HCT116 (cell line): ENCODE measurements around the gene TSHZ1. TPM values are rescaled to one million over a fixed set of nuclear protein-coding genes. Genes with fewer than 3 reads are reported as not detected.

Experiments used
- ATAC-seq: fragments of 200-7000 bp; cut with Tn5 transposase; 2 replicates; pipeline ENCODE4 v1.9.1; 2020; ENCODE audit warnings: mild to moderate bottlenecking, moderate library complexity
- BruUV-seq: library from RNA; stranded (reverse); fragments of 400-500 nt; replicated peaks from 2 replicates; lab custom pipeline; 2021; lab: Mats Ljungman, UMichigan
- CTCF ChIA-PET: fragments of 300-600 bp; sonication (Branson Sonifier 250); formaldehyde crosslinking; loops from one replicate; lab custom pipeline; 2021; ENCODE audit warnings: antibody characterized with exemption; lab: Charles Lee
- POLR2A ChIA-PET: fragments of 300-600, 350-600 bp; sonication (Branson Sonifier 250); formaldehyde crosslinking; loops from one replicate; lab custom pipeline; 2021; ENCODE audit warnings: antibody characterized with exemption; lab: Charles Lee
- RAD21 ChIA-PET, 2 experiments: fragments of 300-600 bp; sonication (Branson Sonifier 250); formaldehyde crosslinking; loops; one replicate each; lab custom pipeline; 2023; ENCODE audit warnings: low total read pairs in 2 of 2; ENCODE audit not compliant: uncharacterized antibody in 2 of 2, unreplicated experiment in 2 of 2, low non-redundant PET in 1 of 2; lab: Charles Lee
- DNase-seq: peaks from one replicate; pipeline ENCODE4 v3.0.0-alpha.2; 2010; ENCODE audit warnings: low read depth, low spot score
- H2AFZ ChIP-seq: fragments of 200-600 bp; shearing (Covaris generic), sonication (generic); 2 replicates; pipeline ENCODE4 v1.6.1; 2017; ENCODE audit warnings: low read depth, mixed run types, mixed read lengths, antibody characterized with exemption, low read length; ENCODE audit not compliant: poor library complexity, severe bottlenecking
- H3K27ac ChIP-seq: 2 replicates; pipeline ENCODE4 v1.5.1; 2012; ENCODE audit warnings: low read depth, low read length
- H3K27me3 ChIP-seq: fragments of 200-600 bp; sonication (generic); 2 replicates; pipeline ENCODE4 v1.6.1; 2016; ENCODE audit warnings: mixed run types, low read length, mixed read lengths; ENCODE audit not compliant: insufficient read depth
- H3K36me3 ChIP-seq, 2 experiments: fragments of 200-500 bp in 1 of 2; fragments of 200-600 bp in 1 of 2; sonication (Bioruptor generic) in 1 of 2; sonication (generic) in 1 of 2; 2 replicates each; pipeline versions ENCODE4 v1.5.1 to v1.6.1; 2014 to 2016; ENCODE audit warnings: low read length in 2 of 2, inconsistent platforms in 1 of 2, mixed read lengths in 1 of 2, mixed run types in 1 of 2; ENCODE audit not compliant: insufficient read depth in 2 of 2, control insufficient read depth in 1 of 2
- H3K4me1 ChIP-seq, 2 experiments: fragments of 200-600 bp in 1 of 2; sonication (generic) in 1 of 2; 2 replicates each; pipeline versions ENCODE4 v1.5.1 to v1.6.1; 2012 to 2017; ENCODE audit warnings: low read length in 2 of 2, inconsistent platforms in 1 of 2, mild to moderate bottlenecking in 1 of 2, mixed read lengths in 1 of 2, mixed run types in 1 of 2, moderate library complexity in 1 of 2; ENCODE audit not compliant: insufficient read depth in 2 of 2, control insufficient read depth in 1 of 2
- H3K4me2 ChIP-seq: fragments of 200-600 bp; sonication (generic); 2 replicates; pipeline ENCODE4 v1.6.1; 2017; ENCODE audit warnings: mixed run types, low read length, mixed read lengths
- H3K4me3 ChIP-seq, 2 experiments: fragments of 200-600 bp in 1 of 2; sonication (generic) in 1 of 2; replicated peaks in 1 of 2; 2 replicates each; pipeline ENCODE4 v1.5.1; 2011 to 2016; ENCODE audit warnings: low read length in 2 of 2, control low read depth in 1 of 2, low read depth in 1 of 2, mild to moderate bottlenecking in 1 of 2, mixed read lengths in 1 of 2, mixed run types in 1 of 2
- H3K79me2 ChIP-seq: fragments of 200-600 bp; sonication (generic); 2 replicates; pipeline ENCODE4 v1.6.1; 2017; ENCODE audit warnings: mild to moderate bottlenecking, mixed run types, low read length, moderate library complexity, mixed read lengths; ENCODE audit not compliant: insufficient read depth
- H3K9ac ChIP-seq: fragments of 200-600 bp; sonication (generic); 2 replicates; pipeline ENCODE4 v1.6.1; 2016; ENCODE audit warnings: low read length, mixed read lengths
- H3K9me2 ChIP-seq: fragments of 200-600 bp; sonication (generic), shearing (Covaris generic); 2 replicates; pipeline ENCODE4 v1.6.1; 2017; ENCODE audit warnings: mixed run types, mild to moderate bottlenecking, moderate library complexity; ENCODE audit not compliant: insufficient read depth
- H3K9me3 ChIP-seq, 2 experiments: fragments of 200-500 bp in 1 of 2; fragments of 200-600 bp in 1 of 2; sonication (Bioruptor generic) in 1 of 2; sonication (generic) in 1 of 2; 2 replicates each; pipeline ENCODE4 v1.6.1; 2014 to 2017; ENCODE audit warnings: low read length in 2 of 2, mixed read lengths in 2 of 2, inconsistent platforms in 1 of 2, low read depth in 1 of 2, mild to moderate bottlenecking in 1 of 2, mixed run types in 1 of 2, moderate library complexity in 1 of 2; ENCODE audit not compliant: control insufficient read depth in 1 of 2, insufficient read depth in 1 of 2
- H4K20me1 ChIP-seq: fragments of 200-600 bp; sonication (generic), shearing (Covaris generic); 2 replicates; pipeline ENCODE4 v1.6.1; 2017; ENCODE audit warnings: mixed run types, mild to moderate bottlenecking, moderate library complexity; ENCODE audit not compliant: insufficient read depth
- CBX3 ChIP-seq: IDR thresholded peaks from 2 replicates; pipeline ENCODE4 v1.6.1; 2012; ENCODE audit warnings: low read depth
- CEBPB ChIP-seq: IDR thresholded peaks from 2 replicates; pipeline ENCODE4 v1.6.1; 2012; ENCODE audit warnings: low read depth
- EGR1 ChIP-seq: IDR thresholded peaks from 2 replicates; pipeline ENCODE4 v1.6.1; 2012; ENCODE audit warnings: low read depth
- ELF1 ChIP-seq: IDR thresholded peaks from 2 replicates; pipeline ENCODE4 v1.6.1; 2012; ENCODE audit warnings: low read depth, borderline replicate concordance
- EZH2phosphoT487 ChIP-seq: fragments of 200-600 bp; IDR thresholded peaks from 2 replicates; pipeline ENCODE4 v1.6.1; 2018; ENCODE audit warnings: antibody characterized with exemption, borderline replicate concordance
- POLR2AphosphoS5 ChIP-seq: IDR thresholded peaks from 2 replicates; pipeline ENCODE4 v1.6.1; 2011; ENCODE audit warnings: mild to moderate bottlenecking, low read depth, low read length, moderate library complexity
- SIN3A ChIP-seq: IDR thresholded peaks from 2 replicates; pipeline ENCODE4 v1.6.1; 2012; ENCODE audit warnings: low read depth
- SP1 ChIP-seq: IDR thresholded peaks from 2 replicates; pipeline ENCODE4 v1.6.1; 2012; ENCODE audit warnings: low read depth
- ZNF274 ChIP-seq: fragments of 200-500 bp; sonication (Bioruptor generic); IDR thresholded peaks from 2 replicates; pipeline ENCODE4 v1.6.1; 2014; ENCODE audit warnings: mild to moderate bottlenecking, low read depth, low read length, inconsistent platforms
- intact Hi-C: fragments of 100-400 bp; cut with micrococcal nuclease; formaldehyde crosslinking; loops from 2 replicates; pipeline ENCODE4 v1.10.0; 2022
- total RNA-seq: library from RNA; stranded (reverse); gene quantifications from one replicate; pipeline ENCODE4 v1.2.1, GENCODE V29; 2021; ENCODE audit not compliant: unreplicated experiment
- TF ChIP-seq, protein P1 (sequence below): IDR thresholded peaks from 2 replicates; pipeline ENCODE4 v1.6.1; 2012; ENCODE audit warnings: low read depth
- TF ChIP-seq, protein P2 (sequence below), 3 experiments: fragments of 200-600 bp in 1 of 3; sonication (generic) in 1 of 3; IDR thresholded peaks in 2 of 3; conservative IDR thresholded peaks in 1 of 3; 2 replicates each; pipeline ENCODE4 v1.5.1; 2012 to 2017; ENCODE audit warnings: low read depth in 2 of 3, low read length in 2 of 3, antibody characterized with exemption in 1 of 3, borderline replicate concordance in 1 of 3, control low read depth in 1 of 3, mild to moderate bottlenecking in 1 of 3, mixed read lengths in 1 of 3, mixed run types in 1 of 3, moderate library complexity in 1 of 3; ENCODE audit not compliant: insufficient read depth in 1 of 3
- TF ChIP-seq, protein P3 (sequence below): IDR thresholded peaks from 2 replicates; pipeline ENCODE4 v1.6.1; 2012
- TF ChIP-seq, protein P4 (sequence below): IDR thresholded peaks from 2 replicates; pipeline ENCODE4 v1.6.1; 2012

Gene TSHZ1
- total RNA-seq, 1 experiment from 2014 or later = 5.7 TPM

DNA sequence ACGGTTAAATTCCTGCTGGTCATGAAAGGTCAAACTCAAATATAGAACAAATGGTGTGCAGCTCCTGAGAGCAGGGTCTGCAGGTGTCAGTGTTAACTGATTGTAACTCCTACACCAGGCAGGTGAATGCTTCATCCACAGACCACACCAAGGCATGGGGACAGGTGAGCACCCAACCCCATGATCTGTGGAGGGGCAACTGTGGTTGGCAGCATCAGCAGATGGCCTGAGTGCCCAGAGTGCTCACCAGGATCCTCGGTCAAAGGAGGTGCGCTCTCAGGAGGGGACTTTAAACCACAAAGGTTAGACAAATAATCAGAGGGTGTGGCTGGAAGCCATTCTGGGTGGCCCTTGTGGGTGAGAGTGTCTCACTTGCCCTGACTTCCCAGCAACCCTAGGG is 46.1 kb upstream of the TSHZ1 start (continued):
- no peak for TF ChIP-seq ELF1
- TF ChIP-seq, all 23 proteins: peak for 0

DNA sequence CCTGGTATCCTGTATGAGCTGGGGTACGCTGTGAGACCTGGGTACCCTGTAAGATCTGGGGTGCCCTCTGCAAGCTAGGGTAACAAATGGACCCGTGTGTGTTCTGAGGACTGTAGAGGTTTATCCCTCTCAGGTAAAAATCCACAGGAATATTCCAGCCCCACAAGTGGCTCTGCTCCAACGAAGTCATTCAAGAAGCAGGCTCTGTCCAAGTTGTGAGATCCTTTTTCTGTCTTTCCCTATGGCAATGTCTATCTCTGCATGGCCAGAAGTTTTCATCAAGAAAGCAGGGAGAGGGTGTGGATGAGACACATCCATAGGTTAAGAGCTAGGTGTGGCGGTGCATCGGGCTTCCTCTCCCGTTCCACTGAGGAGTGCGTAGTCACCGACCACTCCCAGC is 44.7 kb upstream of the TSHZ1 start:
- Histone ChIP-seq H2AFZ (no peak overlapping the region), H3K9ac (no peak overlapping the region), H3K36me3 (no peaks in the 10 kb centered on the region), H3K79me2 (no peaks in the 10 kb centered on the region), H3K4me1 (peaks cover 0 to 10% of the 10 kb centered on the region in 2 experiments; a peak in 1 of 4 replicates), H3K9me2 (no peaks in the 10 kb centered on the region), H3K9me3 (no peaks in the 10 kb centered on the region), H3K4me2 (no peak overlapping the region), H4K20me1 (no peaks in the 10 kb centered on the region), H3K4me3 (no peak overlapping the region), H3K27ac (no peak overlapping the region), H3K27me3 (no peaks in the 10 kb centered on the region)
- intact Hi-C loops = no loop called here
- POLR2A ChIA-PET = no interaction called here
- CTCF ChIA-PET = no interaction called here
- no peak for TF ChIP-seq CBX3
- no peak for DNase-seq
- RAD21 ChIA-PET = no interaction called here
- no TSS peak for BruUV-seq
- no peak for ATAC-seq

DNA sequence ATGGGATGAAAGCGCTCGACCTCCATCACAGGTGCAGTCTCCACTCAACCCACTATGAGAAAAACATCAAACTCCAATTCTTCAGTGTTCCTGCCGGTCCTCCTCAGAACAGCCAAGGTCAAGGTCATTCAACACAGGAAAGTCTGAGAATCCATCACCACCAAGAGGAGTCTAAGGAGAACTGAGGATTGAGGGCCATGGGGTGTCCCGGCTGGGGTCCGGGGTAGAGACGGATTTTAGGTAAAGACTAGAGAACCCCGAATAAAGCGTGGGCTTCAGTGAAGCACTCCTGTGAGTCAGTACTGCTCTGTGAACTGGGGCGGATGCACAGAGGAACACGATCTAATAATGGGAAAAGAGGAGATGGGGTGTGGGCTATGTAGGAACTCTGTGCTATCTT is 43.5 kb upstream of the TSHZ1 start:
- no peak overlapping the region for H3K4me3 ChIP-seq
- no peaks in the 10 kb centered on the region for H3K9me2 ChIP-seq
- H3K9ac ChIP-seq = no peak overlapping the region
- ChIA-PET RAD21 (no interaction called here), POLR2A (no interaction called here), CTCF (no interaction called here)
- H2AFZ ChIP-seq = no peak overlapping the region
- no peak overlapping the region for H3K4me2 ChIP-seq
- no peak overlapping the region for H3K27ac ChIP-seq
- BruUV-seq = no TSS peak
- intact Hi-C loops = no loop called here
- H3K4me1 ChIP-seq = peaks cover 0 to 5% of the 10 kb centered on the region in 2 experiments; a peak in 1 of 4 replicates
- no peaks in the 10 kb centered on the region for H3K9me3 ChIP-seq
- ATAC-seq (no peak), DNase-seq (no peak)
- H4K20me1 ChIP-seq = no peaks in the 10 kb centered on the region
- H3K79me2 ChIP-seq = no peaks in the 10 kb centered on the region
- no peaks in the 10 kb centered on the region for H3K36me3 ChIP-seq
- H3K27me3 ChIP-seq = no peaks in the 10 kb centered on the region
- TF ChIP-seq, protein P1, sequence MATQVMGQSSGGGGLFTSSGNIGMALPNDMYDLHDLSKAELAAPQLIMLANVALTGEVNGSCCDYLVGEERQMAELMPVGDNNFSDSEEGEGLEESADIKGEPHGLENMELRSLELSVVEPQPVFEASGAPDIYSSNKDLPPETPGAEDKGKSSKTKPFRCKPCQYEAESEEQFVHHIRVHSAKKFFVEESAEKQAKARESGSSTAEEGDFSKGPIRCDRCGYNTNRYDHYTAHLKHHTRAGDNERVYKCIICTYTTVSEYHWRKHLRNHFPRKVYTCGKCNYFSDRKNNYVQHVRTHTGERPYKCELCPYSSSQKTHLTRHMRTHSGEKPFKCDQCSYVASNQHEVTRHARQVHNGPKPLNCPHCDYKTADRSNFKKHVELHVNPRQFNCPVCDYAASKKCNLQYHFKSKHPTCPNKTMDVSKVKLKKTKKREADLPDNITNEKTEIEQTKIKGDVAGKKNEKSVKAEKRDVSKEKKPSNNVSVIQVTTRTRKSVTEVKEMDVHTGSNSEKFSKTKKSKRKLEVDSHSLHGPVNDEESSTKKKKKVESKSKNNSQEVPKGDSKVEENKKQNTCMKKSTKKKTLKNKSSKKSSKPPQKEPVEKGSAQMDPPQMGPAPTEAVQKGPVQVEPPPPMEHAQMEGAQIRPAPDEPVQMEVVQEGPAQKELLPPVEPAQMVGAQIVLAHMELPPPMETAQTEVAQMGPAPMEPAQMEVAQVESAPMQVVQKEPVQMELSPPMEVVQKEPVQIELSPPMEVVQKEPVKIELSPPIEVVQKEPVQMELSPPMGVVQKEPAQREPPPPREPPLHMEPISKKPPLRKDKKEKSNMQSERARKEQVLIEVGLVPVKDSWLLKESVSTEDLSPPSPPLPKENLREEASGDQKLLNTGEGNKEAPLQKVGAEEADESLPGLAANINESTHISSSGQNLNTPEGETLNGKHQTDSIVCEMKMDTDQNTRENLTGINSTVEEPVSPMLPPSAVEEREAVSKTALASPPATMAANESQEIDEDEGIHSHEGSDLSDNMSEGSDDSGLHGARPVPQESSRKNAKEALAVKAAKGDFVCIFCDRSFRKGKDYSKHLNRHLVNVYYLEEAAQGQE = no peak
- no peak for TF ChIP-seq CBX3
- no peak for TF ChIP-seq CEBPB
- no peak for TF ChIP-seq POLR2AphosphoS5
- TF ChIP-seq ELF1 = no peak
- TF ChIP-seq SP1 = no peak
- TF ChIP-seq, protein P2, sequence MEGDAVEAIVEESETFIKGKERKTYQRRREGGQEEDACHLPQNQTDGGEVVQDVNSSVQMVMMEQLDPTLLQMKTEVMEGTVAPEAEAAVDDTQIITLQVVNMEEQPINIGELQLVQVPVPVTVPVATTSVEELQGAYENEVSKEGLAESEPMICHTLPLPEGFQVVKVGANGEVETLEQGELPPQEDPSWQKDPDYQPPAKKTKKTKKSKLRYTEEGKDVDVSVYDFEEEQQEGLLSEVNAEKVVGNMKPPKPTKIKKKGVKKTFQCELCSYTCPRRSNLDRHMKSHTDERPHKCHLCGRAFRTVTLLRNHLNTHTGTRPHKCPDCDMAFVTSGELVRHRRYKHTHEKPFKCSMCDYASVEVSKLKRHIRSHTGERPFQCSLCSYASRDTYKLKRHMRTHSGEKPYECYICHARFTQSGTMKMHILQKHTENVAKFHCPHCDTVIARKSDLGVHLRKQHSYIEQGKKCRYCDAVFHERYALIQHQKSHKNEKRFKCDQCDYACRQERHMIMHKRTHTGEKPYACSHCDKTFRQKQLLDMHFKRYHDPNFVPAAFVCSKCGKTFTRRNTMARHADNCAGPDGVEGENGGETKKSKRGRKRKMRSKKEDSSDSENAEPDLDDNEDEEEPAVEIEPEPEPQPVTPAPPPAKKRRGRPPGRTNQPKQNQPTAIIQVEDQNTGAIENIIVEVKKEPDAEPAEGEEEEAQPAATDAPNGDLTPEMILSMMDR (IDR thresholded peaks at IDR 0.05 in 2 of 3, conservative IDR thresholded peaks at IDR 0.05 in 1 of 3; ENCODE audit: borderline replicate concordance in 1 of 3, insufficient read depth in 1 of 3, low read depth in 2 of 3, low read length in 2 of 3) = no peak
- TF ChIP-seq ZNF274 = no peak
- TF ChIP-seq SIN3A = no peak
- TF ChIP-seq EZH2phosphoT487 = no peak
- TF ChIP-seq EGR1 = no peak
- TF ChIP-seq, protein P3, sequence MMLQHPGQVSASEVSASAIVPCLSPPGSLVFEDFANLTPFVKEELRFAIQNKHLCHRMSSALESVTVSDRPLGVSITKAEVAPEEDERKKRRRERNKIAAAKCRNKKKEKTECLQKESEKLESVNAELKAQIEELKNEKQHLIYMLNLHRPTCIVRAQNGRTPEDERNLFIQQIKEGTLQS = no peak
- TF ChIP-seq, protein P4, sequence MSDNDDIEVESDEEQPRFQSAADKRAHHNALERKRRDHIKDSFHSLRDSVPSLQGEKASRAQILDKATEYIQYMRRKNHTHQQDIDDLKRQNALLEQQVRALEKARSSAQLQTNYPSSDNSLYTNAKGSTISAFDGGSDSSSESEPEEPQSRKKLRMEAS = no peak
